ENCODE measurements around the gene INHBE.
"Not testable (repeated sequence)": the region's sequence is repeated elsewhere in the genome, so short reads cannot be mapped to it uniquely, and the experiment has no call there.

INHBE gene

GRCh38 chr12:57454566-57455373, at the start of gene INHBE:
Gene INHBE, plus strand, starts transcription at chr12:57455307. Its CDS starts 230 bp downstream, at chr12:57455537.
- DNase-seq (ENCODE audit: low read depth in 2 of 2), result no peak

GRCh38 chr12:57410534-57410933, 44.6 kb upstream of the INHBE start:
- no peak for DNase-seq (ENCODE audit: low read depth in 2 of 2)

- DNase-seq (ENCODE audit: low read depth in 2 of 2), result not testable (repeated sequence)
Measured at GRCh38 chr12:57414160-57414559, 40.9 kb upstream of the INHBE start.

- DNase-seq (ENCODE audit: low read depth in 2 of 2), result no peak
Measured at GRCh38 chr12:57415088-57415487, 40.0 kb upstream of the INHBE start.

GRCh38 chr12:57416039-57416996, 38.8 kb upstream of the INHBE start:
- DNase-seq (ENCODE audit: low read depth in 2 of 2), result no peak

- DNase-seq (ENCODE audit: low read depth in 2 of 2), result no peak
Measured at GRCh38 chr12:57418255-57418654, 36.9 kb upstream of the INHBE start.

GRCh38 chr12:57419495-57419894, 35.6 kb upstream of the INHBE start:
- no peak for DNase-seq (ENCODE audit: low read depth in 2 of 2)

- DNase-seq (ENCODE audit: low read depth in 2 of 2), result no peak
Measured at GRCh38 chr12:57420482-57420881, 34.6 kb upstream of the INHBE start.

GRCh38 chr12:57426948-57427347, 28.2 kb upstream of the INHBE start:
- DNase-seq (ENCODE audit: low read depth in 2 of 2), result not testable (repeated sequence)

GRCh38 chr12:57428965-57429364, 26.1 kb upstream of the INHBE start:
- no peak for DNase-seq (ENCODE audit: low read depth in 2 of 2)

- DNase-seq (ENCODE audit: low read depth in 2 of 2), result no peak
Measured at GRCh38 chr12:57429473-57430111, 25.5 kb upstream of the INHBE start.

GRCh38 chr12:57430112-57430930, 24.8 kb upstream of the INHBE start:
- no peak for DNase-seq (ENCODE audit: low read depth in 2 of 2)

- DNase-seq (ENCODE audit: low read depth in 2 of 2), result peak; percentile 91 to 95
Measured at GRCh38 chr12:57430931-57431566, 24.1 kb upstream of the INHBE start, which contains the start of gene R3HDM2. Gene R3HDM2, minus strand, starts transcription at chr12:57431043. Its CDS starts 120,615 bp downstream, at chr12:57310428.

- no peak for DNase-seq (ENCODE audit: low read depth in 2 of 2)
Measured at GRCh38 chr12:57431654-57432188, 23.4 kb upstream of the INHBE start.

- DNase-seq (ENCODE audit: low read depth in 2 of 2), result no peak
Measured at GRCh38 chr12:57433370-57433769, 21.7 kb upstream of the INHBE start.

- no peak for DNase-seq (ENCODE audit: low read depth in 2 of 2)
Measured at GRCh38 chr12:57434517-57435223, 20.4 kb upstream of the INHBE start, which contains the start of gene INHBC. Gene INHBC, plus strand, starts transcription at chr12:57434784. Its CDS starts 103 bp downstream, at chr12:57434887.

GRCh38 chr12:57435293-57435692, 19.8 kb upstream of the INHBE start:
- no peak for DNase-seq (ENCODE audit: low read depth in 2 of 2)

GRCh38 chr12:57438400-57438799, 16.7 kb upstream of the INHBE start:
- no peak for DNase-seq (ENCODE audit: low read depth in 2 of 2)

- no peak for DNase-seq (ENCODE audit: low read depth in 2 of 2)
Measured at GRCh38 chr12:57439762-57440266, 15.3 kb upstream of the INHBE start.
